ENCODE results near the gene RAD1.
"Not testable (repeated sequence)": the region's sequence is repeated elsewhere in the genome, so short reads cannot be mapped to it uniquely, and the experiment has no call there.

RAD1 gene

GRCh38 chr5:34929720-34930461 is 14.6 kb upstream of the RAD1 start:
- no peaks in the 10 kb centered on the region for H3K27me3 ChIP-seq (ENCODE audit: control insufficient read depth in 1 of 2, insufficient read depth in 2 of 2, low read length in 2 of 2)
- peaks cover 5% of the 10 kb centered on the region for H3K4me1 ChIP-seq (ENCODE audit: control insufficient read depth, insufficient read depth, low read length)
- peak overlapping the region; percentile 81 to 83 for H3K9ac ChIP-seq (ENCODE audit: low read length in 2 of 2)
- H3K4me3 ChIP-seq (ENCODE audit: low read length in 2 of 2): peak overlapping the region; percentile 74 to 87
- H3K9me3 ChIP-seq (ENCODE audit: control insufficient read depth in 2 of 2, low read length in 2 of 2): no peaks in the 10 kb centered on the region
- peaks cover 3 to 7% of the 10 kb centered on the region in 2 donors for H3K36me3 ChIP-seq (ENCODE audit: control insufficient read depth in 2 of 2, insufficient read depth in 2 of 2, low read length in 2 of 2)
- peak overlapping the region; percentile 90 for H3K27ac ChIP-seq (ENCODE audit: low read length)

GRCh38 chr5:34929134-34929719 is 13.9 kb upstream of the RAD1 start, which contains the start of gene DNAJC21:
TSS of gene DNAJC21 (plus strand) at chr5:34929559. CDS start at chr5:34929820, 261 bp downstream.
- Histone ChIP-seq H3K9ac (ENCODE audit: low read length in 2 of 2) (peak within 1 kb of the TSS; percentile 81 to 83), H3K9me3 (ENCODE audit: control insufficient read depth in 2 of 2, low read length in 2 of 2) (no peaks in the 10 kb centered on the region), H3K4me3 (ENCODE audit: low read length in 2 of 2) (peak within 1 kb of the TSS; percentile 74 to 87), H3K4me1 (ENCODE audit: control insufficient read depth, insufficient read depth, low read length) (peaks cover 5% of the 10 kb centered on the region), H3K27me3 (ENCODE audit: control insufficient read depth in 1 of 2, insufficient read depth in 2 of 2, low read length in 2 of 2) (no peaks in the 10 kb centered on the region), H3K36me3 (ENCODE audit: control insufficient read depth in 2 of 2, insufficient read depth in 2 of 2, low read length in 2 of 2) (peaks cover 5 to 7% of the 10 kb centered on the region in 2 donors), H3K27ac (ENCODE audit: low read length) (peak within 1 kb of the TSS; percentile 90)

- H3K27me3 ChIP-seq (ENCODE audit: control insufficient read depth in 1 of 2, insufficient read depth in 2 of 2, low read length in 2 of 2): no peaks in the 10 kb centered on the region
- peaks cover 5% of the 10 kb centered on the region for H3K4me1 ChIP-seq (ENCODE audit: control insufficient read depth, insufficient read depth, low read length)
- H3K9me3 ChIP-seq (ENCODE audit: control insufficient read depth in 2 of 2, low read length in 2 of 2): no peaks in the 10 kb centered on the region
- H3K27ac ChIP-seq (ENCODE audit: low read length): no peak overlapping the region
- no peak overlapping the region for H3K4me3 ChIP-seq (ENCODE audit: low read length in 2 of 2)
- H3K36me3 ChIP-seq (ENCODE audit: control insufficient read depth in 2 of 2, insufficient read depth in 2 of 2, low read length in 2 of 2): peaks cover 14 to 15% of the 10 kb centered on the region in 2 donors
- no peak overlapping the region for H3K9ac ChIP-seq (ENCODE audit: low read length in 2 of 2)
These were observed 13.0 kb upstream of the RAD1 start for GRCh38 chr5:34928267-34928666.

- Histone ChIP-seq H3K4me3 (ENCODE audit: low read length in 2 of 2) (no peak overlapping the region), H3K27ac (ENCODE audit: low read length) (no peak overlapping the region), H3K27me3 (ENCODE audit: control insufficient read depth in 1 of 2, insufficient read depth in 2 of 2, low read length in 2 of 2) (no peaks in the 10 kb centered on the region), H3K4me1 (ENCODE audit: control insufficient read depth, insufficient read depth, low read length) (peaks cover 5% of the 10 kb centered on the region), H3K9me3 (ENCODE audit: control insufficient read depth in 2 of 2, low read length in 2 of 2) (no peaks in the 10 kb centered on the region), H3K9ac (ENCODE audit: low read length in 2 of 2) (no peak overlapping the region), H3K36me3 (ENCODE audit: control insufficient read depth in 2 of 2, insufficient read depth in 2 of 2, low read length in 2 of 2) (peaks cover 17 to 20% of the 10 kb centered on the region in 2 donors)
These were observed 12.5 kb upstream of the RAD1 start for GRCh38 chr5:34927785-34928184.

GRCh38 chr5:34926318-34926888 is 11.1 kb upstream of the RAD1 start:
- H3K27me3 ChIP-seq (ENCODE audit: control insufficient read depth in 1 of 2, insufficient read depth in 2 of 2, low read length in 2 of 2): no peaks in the 10 kb centered on the region
- peaks cover 20 to 21% of the 10 kb centered on the region in 2 donors for H3K36me3 ChIP-seq (ENCODE audit: control insufficient read depth in 2 of 2, insufficient read depth in 2 of 2, low read length in 2 of 2)
- H3K9me3 ChIP-seq (ENCODE audit: control insufficient read depth in 2 of 2, low read length in 2 of 2): no peaks in the 10 kb centered on the region
- H3K4me1 ChIP-seq (ENCODE audit: control insufficient read depth, insufficient read depth, low read length): peaks cover 5% of the 10 kb centered on the region
- no peak overlapping the region for H3K9ac ChIP-seq (ENCODE audit: low read length in 2 of 2)
- no peak overlapping the region for H3K4me3 ChIP-seq (ENCODE audit: low read length in 2 of 2)
- no peak overlapping the region for H3K27ac ChIP-seq (ENCODE audit: low read length)

GRCh38 chr5:34924462-34924765 is 9.1 kb upstream of the RAD1 start:
- Histone ChIP-seq H3K4me3 (ENCODE audit: low read length in 2 of 2) (no peak overlapping the region), H3K27me3 (ENCODE audit: control insufficient read depth in 1 of 2, insufficient read depth in 2 of 2, low read length in 2 of 2) (no peaks in the 10 kb centered on the region), H3K9me3 (ENCODE audit: control insufficient read depth in 2 of 2, low read length in 2 of 2) (no peaks in the 10 kb centered on the region), H3K9ac (ENCODE audit: low read length in 2 of 2) (no peak overlapping the region), H3K4me1 (ENCODE audit: control insufficient read depth, insufficient read depth, low read length) (no peaks in the 10 kb centered on the region), H3K36me3 (ENCODE audit: control insufficient read depth in 2 of 2, insufficient read depth in 2 of 2, low read length in 2 of 2) (peaks cover 26 to 28% of the 10 kb centered on the region in 2 donors), H3K27ac (ENCODE audit: low read length) (no peak overlapping the region)

- no peaks in the 10 kb centered on the region for H3K9me3 ChIP-seq (ENCODE audit: control insufficient read depth in 2 of 2, low read length in 2 of 2)
- no peaks in the 10 kb centered on the region for H3K27me3 ChIP-seq (ENCODE audit: control insufficient read depth in 1 of 2, insufficient read depth in 2 of 2, low read length in 2 of 2)
- no peak overlapping the region for H3K27ac ChIP-seq (ENCODE audit: low read length)
- H3K9ac ChIP-seq (ENCODE audit: low read length in 2 of 2): no peak overlapping the region
- H3K36me3 ChIP-seq (ENCODE audit: control insufficient read depth in 2 of 2, insufficient read depth in 2 of 2, low read length in 2 of 2): peaks cover 26 to 28% of the 10 kb centered on the region in 2 donors
- no peak overlapping the region for H3K4me3 ChIP-seq (ENCODE audit: low read length in 2 of 2)
- H3K4me1 ChIP-seq (ENCODE audit: control insufficient read depth, insufficient read depth, low read length): no peaks in the 10 kb centered on the region
These were observed 8.6 kb upstream of the RAD1 start for GRCh38 chr5:34923694-34924461.

GRCh38 chr5:34923256-34923655 is 8.0 kb upstream of the RAD1 start:
- not testable (repeated sequence) for H3K4me3 ChIP-seq (ENCODE audit: low read length in 2 of 2); H3K9ac ChIP-seq (ENCODE audit: low read length in 2 of 2); H3K27ac ChIP-seq (ENCODE audit: low read length); H3K9me3 ChIP-seq (ENCODE audit: control insufficient read depth in 2 of 2, low read length in 2 of 2); H3K4me1 ChIP-seq (ENCODE audit: control insufficient read depth, insufficient read depth, low read length); H3K27me3 ChIP-seq (ENCODE audit: control insufficient read depth in 1 of 2, insufficient read depth in 2 of 2, low read length in 2 of 2)
- peaks cover 26 to 28% of the 10 kb centered on the region in 2 donors for H3K36me3 ChIP-seq (ENCODE audit: control insufficient read depth in 2 of 2, insufficient read depth in 2 of 2, low read length in 2 of 2)

- Histone ChIP-seq H3K9ac (ENCODE audit: low read length in 2 of 2) (no peak overlapping the region), H3K4me1 (ENCODE audit: control insufficient read depth, insufficient read depth, low read length) (peaks cover 15% of the 10 kb centered on the region), H3K4me3 (ENCODE audit: low read length in 2 of 2) (no peak overlapping the region), H3K27me3 (ENCODE audit: control insufficient read depth in 1 of 2, insufficient read depth in 2 of 2, low read length in 2 of 2) (no peaks in the 10 kb centered on the region), H3K9me3 (ENCODE audit: control insufficient read depth in 2 of 2, low read length in 2 of 2) (no peaks in the 10 kb centered on the region), H3K27ac (ENCODE audit: low read length) (no peak overlapping the region), H3K36me3 (ENCODE audit: control insufficient read depth in 2 of 2, insufficient read depth in 2 of 2, low read length in 2 of 2) (peaks cover 20 to 21% of the 10 kb centered on the region in 2 donors)
These were observed 3.8 kb upstream of the RAD1 start for GRCh38 chr5:34919077-34919476.

GRCh38 chr5:34918025-34918424 is 2.7 kb upstream of the RAD1 start:
- Histone ChIP-seq H3K27me3 (ENCODE audit: control insufficient read depth in 1 of 2, insufficient read depth in 2 of 2, low read length in 2 of 2) (no peaks in the 10 kb centered on the region), H3K4me3 (ENCODE audit: low read length in 2 of 2) (no peak overlapping the region), H3K36me3 (ENCODE audit: control insufficient read depth in 2 of 2, insufficient read depth in 2 of 2, low read length in 2 of 2) (peaks cover 10 to 11% of the 10 kb centered on the region in 2 donors), H3K4me1 (ENCODE audit: control insufficient read depth, insufficient read depth, low read length) (peaks cover 20% of the 10 kb centered on the region), H3K9ac (ENCODE audit: low read length in 2 of 2) (no peak overlapping the region), H3K9me3 (ENCODE audit: control insufficient read depth in 2 of 2, low read length in 2 of 2) (no peaks in the 10 kb centered on the region), H3K27ac (ENCODE audit: low read length) (no peak overlapping the region)

All from stomach smooth muscle (tissue), 2 donors.